Kasumi-1 (cell line): ENCODE results near the gene DMAP1.
A peak's percentile ranks its signal among the peaks of the same experiment; 100 is the strongest.

Experiments
- DNase-seq, 2 experiments: peaks; one replicate each; lab custom pipeline; 2025; lab: John Stamatoyannopoulos, UW

Gene DMAP1

DNA sequence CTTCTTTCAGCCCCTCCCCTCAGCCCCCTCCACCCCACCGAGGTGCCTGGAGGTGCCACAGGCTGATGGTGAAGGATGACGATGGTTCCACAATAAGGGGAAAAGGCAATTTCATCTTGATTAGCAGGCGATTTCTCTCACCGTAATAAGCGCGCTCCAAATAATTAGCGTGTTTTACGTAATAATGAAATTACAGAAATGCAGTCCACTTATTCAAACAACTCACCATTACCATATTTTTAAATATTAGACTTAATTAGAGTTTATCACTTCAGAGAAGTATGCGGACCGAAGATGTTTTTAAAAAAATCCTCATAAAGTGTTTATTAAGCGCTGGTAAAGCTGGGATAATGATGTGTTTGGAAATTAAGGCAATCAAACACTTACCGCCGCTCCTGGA is 14.9 kb downstream of the DMAP1 start:
- no peak for DNase-seq

DNA sequence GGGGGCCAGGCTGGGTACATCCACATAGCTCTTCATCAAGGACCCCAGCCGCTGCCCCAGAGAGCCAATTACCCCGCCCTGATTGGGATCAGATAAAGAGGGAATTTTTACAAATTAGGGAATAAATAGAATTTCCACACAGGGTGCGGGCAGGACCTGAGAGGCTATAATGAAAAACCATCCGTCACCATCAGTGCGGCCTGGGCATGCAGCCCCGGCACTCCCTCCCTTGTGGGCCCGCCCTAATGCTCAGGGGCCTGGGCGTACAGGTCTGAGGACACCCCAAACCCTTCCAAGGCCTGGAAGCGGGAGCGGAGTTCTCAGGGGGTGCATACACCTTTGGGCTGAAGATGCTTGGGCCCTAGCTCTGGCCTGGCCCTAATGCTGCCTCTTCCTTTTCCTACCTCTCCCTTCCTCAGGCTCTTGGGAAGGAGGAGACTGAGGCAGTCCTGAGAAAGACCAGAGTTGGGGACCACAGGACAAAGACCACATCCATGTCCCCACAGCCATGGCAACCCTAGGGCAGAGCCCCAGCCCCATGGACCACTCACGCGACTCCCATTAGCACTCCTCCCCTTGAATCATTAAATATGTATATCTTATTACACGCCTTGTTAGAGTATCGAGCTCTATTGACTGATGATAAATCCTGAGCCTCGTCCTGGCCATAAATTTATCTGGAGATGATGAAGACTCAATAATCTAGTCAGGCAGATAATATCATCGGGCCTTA is 16.3 kb downstream of the DMAP1 start:
- no peak for DNase-seq

DNA sequence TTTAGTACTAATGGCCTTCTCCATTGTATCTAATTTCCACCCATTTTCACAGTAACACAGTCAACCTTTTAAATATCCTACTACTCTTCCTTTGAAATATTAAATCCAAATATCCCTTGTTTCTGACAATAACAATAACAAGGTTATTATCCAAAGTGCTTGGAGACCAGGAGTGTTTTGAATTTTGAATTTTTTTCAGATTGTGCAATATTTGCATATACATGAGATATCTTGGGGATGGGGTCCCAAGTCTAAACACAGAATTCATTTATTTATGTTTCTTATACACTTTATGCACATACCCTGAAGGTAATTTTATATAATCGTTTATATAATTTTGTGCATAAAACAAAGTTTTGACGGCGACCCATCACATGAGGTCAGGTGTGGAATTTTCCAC is 17.5 kb downstream of the DMAP1 start:
- no peak for DNase-seq

DNA sequence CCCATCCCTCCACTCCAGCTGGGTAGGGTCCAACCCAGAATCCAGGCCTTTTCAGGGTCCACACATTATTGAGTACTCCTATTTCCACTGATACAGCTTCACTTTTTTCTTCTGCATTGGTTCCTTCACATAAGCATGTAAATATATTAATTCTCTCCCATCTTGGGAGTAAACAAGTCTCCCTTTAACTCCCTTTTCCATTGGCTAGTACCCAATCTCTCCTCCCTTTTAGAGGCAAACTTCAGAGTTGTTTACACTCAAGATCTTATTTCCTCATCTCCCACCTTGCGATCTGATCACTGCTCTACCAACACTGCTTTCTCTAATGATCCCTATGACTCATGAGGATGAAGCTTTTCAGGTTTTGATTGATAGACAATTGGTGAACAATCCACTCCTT is 20.3 kb downstream of the DMAP1 start:
- DNase-seq, result no peak

DNA sequence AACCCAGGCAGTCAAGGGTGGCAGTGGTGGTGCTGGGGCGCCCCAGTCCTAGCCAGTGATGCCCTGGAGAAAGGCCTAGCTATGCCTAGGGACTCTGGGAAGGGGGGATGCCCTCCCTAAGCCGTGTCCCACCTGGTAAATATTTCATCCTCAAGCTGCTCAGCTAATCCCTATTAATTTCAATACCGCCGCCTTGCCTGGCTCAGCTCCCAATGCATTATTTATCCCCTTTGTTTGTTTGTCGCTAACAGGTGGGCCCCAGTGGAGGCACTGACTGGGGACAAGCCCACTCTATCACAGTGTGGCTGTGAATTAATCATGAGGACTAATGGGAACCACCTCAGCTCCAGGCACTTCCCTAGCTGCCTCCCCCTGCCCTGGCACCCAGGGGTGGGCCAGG is 22.5 kb downstream of the DMAP1 start:
- no peak for DNase-seq

DNA sequence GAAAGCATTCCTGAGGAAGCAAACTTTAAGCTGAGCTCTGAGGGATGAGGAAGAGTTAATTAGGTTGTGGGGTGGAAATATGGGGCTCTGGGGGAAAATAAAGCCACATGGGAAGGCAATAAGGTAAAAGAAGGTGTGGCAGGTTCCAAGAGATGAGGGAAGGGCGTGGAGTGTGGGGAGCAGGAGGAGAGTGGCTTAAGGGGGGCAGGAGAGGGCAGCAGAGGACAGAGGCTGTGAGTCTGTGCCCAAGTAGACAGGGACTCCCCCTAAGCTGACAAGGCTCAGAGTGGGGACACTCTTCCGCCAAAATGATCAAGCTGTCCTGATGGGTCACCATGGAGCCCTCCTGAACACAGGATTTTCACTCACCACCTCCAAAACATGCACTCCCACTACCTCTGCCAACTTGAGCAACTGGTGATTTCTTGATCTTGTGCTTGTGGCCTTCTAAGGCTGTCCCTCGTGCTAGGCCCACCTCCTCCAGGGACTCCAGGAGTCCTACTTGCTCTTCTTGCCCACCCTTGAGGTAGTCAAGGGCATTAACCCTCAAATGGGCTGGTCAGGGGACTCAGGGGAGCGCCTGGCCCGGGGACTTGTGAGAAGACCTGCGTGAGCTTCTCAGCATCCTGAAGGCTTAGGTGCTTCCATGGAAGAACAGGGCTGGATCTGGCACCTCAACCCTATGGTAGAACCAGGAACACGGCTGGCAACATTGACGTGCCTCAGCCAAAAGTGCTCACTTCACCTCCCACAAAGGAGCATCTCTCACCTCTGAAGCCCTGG is 23.4 kb downstream of the DMAP1 start:
- DNase-seq, result no peak

DNA sequence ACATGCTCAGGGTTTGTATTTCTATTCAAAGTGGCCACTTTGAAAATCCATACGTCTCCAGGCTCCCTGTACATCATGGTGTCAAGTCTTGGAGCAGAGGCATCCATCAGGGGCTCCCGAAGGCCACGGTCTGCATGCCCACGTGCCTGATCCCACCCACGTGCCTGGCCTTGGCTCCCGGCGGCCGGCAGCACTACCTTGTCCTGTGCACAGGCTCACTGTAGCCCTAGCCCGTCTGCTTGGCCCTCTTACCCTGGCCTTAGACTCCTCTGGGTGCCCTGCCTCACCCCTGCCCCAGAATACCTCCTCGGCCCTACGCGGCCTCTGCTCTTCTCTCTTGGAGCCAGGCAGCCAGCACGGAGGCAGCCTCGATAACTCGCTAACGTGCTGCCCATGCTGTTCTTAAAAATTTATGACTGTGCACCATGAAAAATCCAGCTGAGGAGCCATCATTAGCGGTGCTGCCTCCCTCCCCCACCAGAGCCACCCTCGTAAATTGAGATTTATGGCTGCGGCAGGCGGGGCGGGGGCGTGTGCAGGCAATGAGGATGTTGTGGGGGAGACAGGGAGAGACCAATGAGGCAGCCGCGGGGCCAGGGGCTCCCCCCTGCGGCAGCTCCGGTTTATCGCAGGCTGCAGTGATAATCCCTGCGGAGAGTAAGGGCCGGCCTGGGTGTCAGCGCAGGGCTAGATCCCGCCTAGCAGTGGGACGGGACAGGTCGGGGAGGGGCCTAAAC is 24.6 kb downstream of the DMAP1 start:
- DNase-seq, result no peak

DNA sequence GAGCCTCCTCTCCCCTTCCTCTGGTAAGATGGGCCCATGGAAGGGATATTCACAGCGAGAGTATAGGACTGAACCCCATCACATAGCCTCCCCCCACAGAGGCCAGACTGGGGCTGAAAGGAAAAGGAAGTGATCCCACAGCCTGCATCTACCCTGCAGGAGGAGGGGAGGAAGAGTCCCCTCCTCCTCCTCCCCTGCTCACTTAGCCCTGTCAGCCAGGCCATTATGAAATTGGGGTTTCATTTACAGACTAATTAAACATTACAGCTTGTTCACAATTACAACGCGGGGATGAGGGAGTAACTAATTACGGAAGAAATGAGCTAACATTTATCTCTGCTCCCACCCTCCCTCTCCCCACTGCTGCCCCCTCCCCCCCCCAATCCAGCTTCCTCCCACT is 25.4 kb downstream of the DMAP1 start:
- DNase-seq, result no peak

DNA sequence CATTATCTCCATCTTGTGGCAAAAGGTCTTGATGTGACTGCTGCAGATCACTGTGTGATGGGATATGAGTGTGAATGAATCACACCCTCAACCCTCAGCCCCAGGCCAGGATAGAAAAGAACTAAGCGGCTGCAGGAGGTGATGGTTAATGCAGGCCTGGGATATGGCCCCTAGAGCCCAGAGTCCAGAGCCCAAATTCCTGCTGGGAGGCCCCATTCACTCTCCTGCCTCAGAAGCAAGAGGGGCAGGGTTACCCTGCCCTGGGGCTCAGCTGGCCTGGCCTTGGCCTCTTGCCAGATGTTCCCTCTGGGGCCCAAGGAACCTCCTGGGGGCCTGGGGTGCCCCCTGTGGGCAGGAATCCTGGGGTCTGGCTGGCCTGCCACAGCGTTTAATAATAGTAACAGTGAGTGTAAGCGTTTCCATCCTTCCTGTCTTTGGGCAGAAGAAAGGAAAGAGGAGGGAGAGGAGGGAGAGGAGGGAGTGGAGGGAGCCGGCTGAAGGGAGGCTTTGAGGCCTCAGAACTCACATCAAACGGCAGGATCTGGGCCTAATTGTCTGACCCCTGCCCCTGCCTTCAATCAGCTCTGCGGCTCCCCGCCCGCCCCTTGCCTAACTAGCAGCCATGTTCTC is 26.2 kb downstream of the DMAP1 start:
- DNase-seq, result peak; percentile 33 to 42

DNA sequence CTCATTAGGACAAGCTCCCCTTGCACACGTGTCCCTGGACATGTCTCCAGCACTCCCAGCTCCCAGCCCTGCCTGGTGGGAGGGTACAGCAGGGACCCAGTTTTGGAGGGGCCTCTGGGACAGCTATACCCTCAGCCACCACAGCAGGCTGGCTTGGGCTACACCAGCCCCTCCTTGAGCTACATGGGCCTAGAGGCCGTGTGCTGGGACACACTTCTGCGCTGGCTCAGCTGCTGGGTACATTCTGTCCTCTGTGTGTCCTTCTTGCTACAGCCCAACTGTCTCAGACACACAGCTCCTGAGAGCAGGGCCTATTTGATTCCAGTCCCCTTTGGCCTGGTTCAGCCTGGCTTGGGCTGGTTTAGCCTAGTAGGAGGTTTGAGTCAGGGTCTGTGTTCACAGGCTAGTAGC is 26.7 kb downstream of the DMAP1 start:
- DNase-seq, result no peak

DNA sequence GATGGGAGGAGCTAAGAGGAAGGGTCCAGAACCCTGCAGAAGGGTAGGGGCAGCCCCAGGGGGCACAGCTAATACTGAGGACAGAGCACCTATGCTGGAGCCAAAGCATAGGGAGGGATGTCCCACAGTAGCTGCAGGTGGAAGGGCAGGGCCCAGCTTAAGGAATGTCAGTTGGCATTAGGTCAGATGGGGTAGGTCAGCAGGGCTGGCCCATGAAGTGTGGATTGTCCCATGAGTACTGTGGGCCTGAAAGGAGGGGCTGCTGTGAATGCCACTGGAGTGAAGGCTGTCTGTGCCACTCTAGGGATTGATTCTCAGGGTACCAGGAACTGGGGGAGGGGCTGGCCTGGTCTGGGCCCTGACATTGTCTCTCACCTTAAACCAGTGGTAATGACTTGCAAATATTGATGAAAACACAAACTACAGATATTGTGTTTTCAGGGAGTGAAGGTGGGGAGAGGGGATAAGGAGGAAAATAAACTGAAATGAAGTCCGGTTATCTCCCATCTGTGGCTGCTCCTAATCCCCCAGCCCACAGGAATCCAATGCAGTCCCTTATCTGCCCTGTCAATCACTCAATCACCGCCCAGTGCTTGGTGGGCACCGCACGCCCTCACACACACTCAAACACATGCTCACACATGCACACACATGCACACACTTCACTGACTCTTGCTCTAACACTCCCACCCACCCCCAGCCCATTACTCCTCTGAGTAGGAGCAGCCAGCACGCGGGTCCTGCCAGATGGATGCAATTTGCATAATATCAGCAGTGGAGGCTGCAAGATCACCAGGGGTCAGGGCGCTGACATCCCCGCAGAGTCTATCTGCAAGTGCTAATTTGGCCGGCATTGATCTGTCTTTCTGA is 27.8 kb downstream of the DMAP1 start:
- no peak for DNase-seq

DNA sequence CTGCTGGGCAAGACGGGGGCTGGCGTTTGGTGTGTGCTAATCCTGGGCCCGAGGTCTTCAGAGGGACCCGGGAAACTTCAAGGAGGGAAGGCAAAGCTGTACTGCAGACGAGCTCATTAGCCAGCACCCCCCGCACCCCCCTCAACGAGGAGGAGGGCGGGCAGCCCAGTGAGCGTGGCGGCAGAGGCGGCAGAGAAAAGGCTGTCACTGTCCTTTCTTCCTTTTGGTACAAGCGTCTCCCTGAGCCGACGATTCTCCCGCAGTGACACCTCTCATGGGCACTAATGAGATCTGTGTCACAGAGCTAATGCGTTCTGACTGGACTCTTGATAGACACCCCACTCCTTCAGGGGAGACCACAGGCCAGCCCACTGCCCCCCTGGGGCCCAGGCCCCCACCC is 29.5 kb downstream of the DMAP1 start:
- DNase-seq, result no peak

DNA sequence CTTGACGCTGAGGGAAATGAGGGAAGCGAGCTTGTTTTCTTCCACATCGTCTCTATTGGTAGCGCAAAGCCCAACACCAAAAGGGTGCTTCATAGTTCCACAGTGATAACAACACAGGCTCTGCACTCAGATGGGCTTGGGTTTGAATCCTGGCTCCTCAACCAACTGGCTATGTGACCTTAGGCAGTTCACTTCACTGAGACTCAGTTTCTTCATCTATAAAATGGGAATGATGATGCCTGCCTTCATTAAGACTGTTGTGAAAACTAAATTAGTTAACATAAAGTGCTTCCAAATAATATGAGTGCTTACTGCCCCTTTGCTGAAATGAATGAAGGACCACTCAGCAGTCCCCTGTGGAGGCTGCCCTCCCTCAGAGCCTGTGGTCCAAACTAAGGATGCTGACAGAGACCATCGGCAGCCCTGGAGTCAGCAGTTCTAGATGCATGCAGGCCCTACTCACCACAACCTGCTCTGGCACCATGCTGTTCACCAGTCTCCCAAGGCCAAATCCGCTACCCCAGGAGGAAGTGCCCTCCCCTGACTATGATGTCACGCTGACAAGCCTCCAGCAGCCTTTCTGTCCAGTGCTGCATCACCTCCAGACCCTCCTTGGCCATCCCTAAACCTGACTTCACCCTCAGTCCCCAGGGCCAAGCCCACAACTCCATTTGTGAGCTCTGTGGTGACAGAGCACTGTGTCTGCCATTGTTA is 30.7 kb downstream of the DMAP1 start:
- no peak for DNase-seq

DNA sequence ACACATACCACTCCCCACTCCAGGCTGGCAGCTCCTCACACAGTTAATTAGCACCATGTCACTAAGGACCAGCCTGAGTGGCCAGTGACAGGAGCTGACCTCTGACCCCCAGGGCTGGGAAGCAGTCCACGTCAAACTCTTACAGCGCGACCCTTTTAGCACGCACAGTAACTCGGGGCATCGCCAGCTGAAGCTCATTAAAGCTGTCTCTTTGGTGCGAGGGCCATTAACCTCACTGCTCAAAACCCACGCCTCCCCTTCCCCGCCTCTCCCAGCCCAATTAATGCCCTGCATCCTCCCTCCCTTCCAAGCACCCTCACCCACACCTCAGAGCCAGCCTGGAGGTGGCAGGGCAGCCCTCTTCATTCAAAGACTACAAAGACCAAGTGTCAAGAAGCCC is 31.7 kb downstream of the DMAP1 start:
- no peak for DNase-seq

DNA sequence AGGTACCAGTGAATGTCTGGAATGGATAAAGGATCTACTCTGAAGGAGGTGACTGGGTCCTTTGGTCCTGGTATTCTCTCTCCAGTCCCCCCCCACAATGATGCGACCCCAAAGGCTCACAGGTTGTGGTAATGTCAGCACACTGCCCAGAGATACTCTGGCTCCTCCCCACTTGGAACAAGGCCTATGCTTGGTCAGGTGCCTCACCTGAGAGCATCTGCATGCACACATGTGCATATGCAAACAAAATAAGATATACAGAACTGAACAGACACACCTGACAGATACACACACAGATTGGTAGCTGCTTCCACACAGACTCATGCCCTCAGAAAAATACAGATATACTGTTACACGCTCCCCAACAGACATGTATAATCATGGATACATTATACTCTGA is 33.5 kb downstream of the DMAP1 start:
- no peak for DNase-seq

DNA sequence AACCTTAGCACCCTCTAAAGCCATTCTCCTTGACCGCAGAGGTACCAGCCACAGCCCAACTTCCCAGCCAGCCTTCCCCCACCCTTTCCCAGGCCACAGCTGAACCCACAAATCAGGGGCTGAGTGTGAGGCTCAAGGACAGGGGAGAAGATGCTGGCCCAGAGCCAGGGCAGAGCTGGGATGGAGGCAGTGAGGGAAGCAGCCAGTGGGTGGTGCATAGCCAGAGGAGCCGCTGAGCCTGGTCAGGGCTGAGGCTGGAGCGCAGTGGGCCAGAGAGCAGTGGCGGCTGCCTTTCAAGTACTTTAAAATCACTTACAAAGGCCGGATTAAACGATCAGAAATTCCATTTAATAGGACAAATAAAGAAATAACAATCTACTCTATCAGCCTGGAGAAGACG is 36.3 kb downstream of the DMAP1 start:
- no peak for DNase-seq

DNA sequence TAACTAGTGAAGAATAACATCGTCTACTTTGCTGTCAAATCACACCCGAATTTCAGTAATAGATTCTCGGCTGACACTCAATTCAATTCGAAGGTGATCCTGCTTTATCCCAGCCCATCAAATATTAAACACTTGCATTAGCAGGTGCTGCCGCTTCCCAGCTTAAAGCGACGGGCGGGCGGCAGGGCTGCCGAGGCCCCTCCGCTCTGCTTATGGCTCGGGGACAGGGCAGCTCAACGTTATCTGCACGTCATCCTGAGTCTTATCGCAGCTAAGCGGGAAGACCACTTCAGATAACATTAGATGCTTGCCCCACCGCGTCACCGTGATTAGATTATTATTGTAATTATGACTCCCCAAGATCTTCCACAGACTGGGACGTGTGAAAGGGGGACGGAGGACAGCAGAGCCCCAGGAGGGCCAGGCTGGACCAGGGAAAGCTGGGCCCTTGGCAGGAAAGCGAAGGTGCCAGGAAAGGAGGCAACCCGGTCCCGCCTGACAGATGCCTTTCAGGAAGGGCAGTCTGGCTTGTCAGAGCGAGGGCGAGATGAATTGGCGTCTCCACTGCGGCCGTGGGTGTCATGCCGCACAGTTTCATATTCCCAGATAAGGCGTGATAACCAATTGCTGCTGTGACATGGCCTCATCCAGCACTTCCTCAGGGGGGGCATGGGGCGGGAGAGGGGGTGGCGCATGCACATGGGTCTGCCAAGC is 37.0 kb downstream of the DMAP1 start:
- DNase-seq, result no peak

DNA sequence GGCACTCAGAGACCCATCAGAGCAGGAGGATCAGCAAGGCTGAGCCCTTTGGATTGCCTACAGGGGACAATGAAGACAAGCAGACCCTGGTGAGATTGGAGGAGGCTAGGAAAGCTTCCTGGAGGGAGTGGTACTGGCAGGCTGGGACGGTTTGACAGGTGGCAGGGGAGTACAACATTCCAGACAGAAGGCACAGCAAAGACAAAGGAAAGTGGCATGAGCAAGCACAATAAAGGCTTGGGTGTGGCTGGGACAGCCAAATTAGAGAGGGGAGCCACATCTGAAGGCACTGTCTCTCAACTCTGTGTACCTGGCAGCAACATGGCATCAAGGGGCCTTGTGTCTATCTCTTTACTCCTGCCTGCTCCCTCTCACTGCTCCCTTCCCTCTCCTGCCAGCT is 38.2 kb downstream of the DMAP1 start:
- no peak for DNase-seq

DNA sequence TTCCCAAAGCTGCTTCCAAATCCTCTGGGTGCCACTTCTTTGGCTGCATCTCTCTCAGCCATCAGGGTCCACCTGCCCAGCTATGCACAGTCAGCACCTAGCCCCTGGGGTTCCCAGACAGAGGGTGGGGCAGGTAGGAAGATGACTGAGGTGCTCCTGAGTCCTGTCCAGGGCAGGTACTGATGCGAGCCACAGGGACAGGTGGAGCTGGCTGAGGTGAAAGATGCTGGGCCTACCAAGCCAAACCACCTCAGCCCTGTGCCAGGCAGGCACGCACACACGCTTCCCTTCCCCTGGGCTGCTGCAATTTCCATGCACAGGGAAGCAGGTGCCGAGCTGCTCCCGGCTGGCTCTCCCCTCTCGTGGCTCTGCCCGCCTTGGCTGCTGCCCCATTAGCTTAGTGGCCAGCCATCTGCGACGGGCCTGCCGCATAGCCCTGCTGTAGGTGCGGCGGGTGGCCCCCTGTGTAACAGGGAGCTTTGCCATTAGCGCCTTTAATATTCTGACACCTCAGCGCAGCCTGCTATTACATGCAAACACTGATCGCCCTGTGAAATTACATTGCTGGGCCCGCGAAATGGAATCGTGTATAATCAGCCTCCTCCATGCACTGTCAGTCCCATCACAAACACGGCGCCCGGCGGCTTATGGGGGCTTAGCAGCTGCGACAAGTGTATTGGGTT is 38.9 kb downstream of the DMAP1 start:
- no peak for DNase-seq
